Mesodermal cell (in vitro differentiated cells): ENCODE measurements around the gene ARHGAP10.

Experiments used
- H3K27ac ChIP-seq: 2 replicates; pipeline ENCODE4 v1.7.0; 2013; ENCODE audit warnings: mild to moderate bottlenecking, low read depth, low read length, moderate library complexity; ENCODE audit not compliant: severe bottlenecking
- H3K36me3 ChIP-seq: 2 replicates; pipeline ENCODE4 v1.7.1; 2013; ENCODE audit warnings: mild to moderate bottlenecking, low read length, moderate library complexity; ENCODE audit not compliant: control insufficient read depth, insufficient read depth
- H3K4me1 ChIP-seq: one replicate; pipeline ENCODE4 v1.7.1; 2013; ENCODE audit warnings: mild to moderate bottlenecking, low read length; ENCODE audit not compliant: insufficient read depth, control insufficient read depth, poor library complexity, severe bottlenecking
- H3K4me3 ChIP-seq: 2 replicates; pipeline ENCODE4 v1.7.0; 2013; ENCODE audit warnings: low read length, control low read depth, mild to moderate bottlenecking; ENCODE audit not compliant: insufficient read depth, poor library complexity, severe bottlenecking; ENCODE audit errors: extremely low read depth
- H3K9me3 ChIP-seq: 2 replicates; pipeline ENCODE4 v1.7.1; 2013; ENCODE audit warnings: mild to moderate bottlenecking, low read length, moderate library complexity; ENCODE audit not compliant: control insufficient read depth
- WGBS, 2 experiments: methylation state at CpG; one replicate each; pipeline ENCODE4 v1.1.5; 2013; ENCODE audit warnings: missing lambda C conversion rate in 2 of 2; ENCODE audit not compliant: insufficient coverage in 2 of 2; 5-methylcytosine and 5-hydroxymethylcytosine counted together

Gene ARHGAP10

GRCh38 chr4:148056879-148057278, 325.0 kb downstream of the ARHGAP10 start:
- H3K4me1 ChIP-seq, result peaks cover 7% of the 10 kb centered on the region
- peaks cover 3% of the 10 kb centered on the region for H3K36me3 ChIP-seq
- no peak overlapping the region for H3K4me3 ChIP-seq
- no peaks in the 10 kb centered on the region for H3K9me3 ChIP-seq
- H3K27ac ChIP-seq, result no peak overlapping the region
- WGBS, 2 experiments, result 57 to 78% methylated on average over 3 to 4 of the region's 6 CpGs

GRCh38 chr4:148057516-148057915, 325.6 kb downstream of the ARHGAP10 start:
- no peak overlapping the region for H3K4me3 ChIP-seq
- 95% methylated on average over 2 to 3 of the region's 5 CpGs for WGBS, 2 experiments

GRCh38 chr4:148057984-148058859, 326.3 kb downstream of the ARHGAP10 start:
- Histone ChIP-seq H3K27ac (no peak overlapping the region), H3K4me3 (no peak overlapping the region), H3K36me3 (peaks cover 2% of the 10 kb centered on the region), H3K9me3 (no peaks in the 10 kb centered on the region), H3K4me1 (peaks cover 7% of the 10 kb centered on the region)
- 91 to 94% methylated on average over 6 of the region's 14 CpGs for WGBS, 2 experiments

More at GRCh38 chr4:148057516-148057915, 325.6 kb downstream of the ARHGAP10 start:
- Histone ChIP-seq H3K27ac (no peak overlapping the region), H3K9me3 (no peaks in the 10 kb centered on the region), H3K4me1 (peaks cover 7% of the 10 kb centered on the region), H3K36me3 (peaks cover 3% of the 10 kb centered on the region)

GRCh38 chr4:148059617-148060180, 327.8 kb downstream of the ARHGAP10 start:
- Histone ChIP-seq H3K36me3 (peaks cover 2% of the 10 kb centered on the region), H3K4me1 (peaks cover 11% of the 10 kb centered on the region), H3K9me3 (no peaks in the 10 kb centered on the region), H3K27ac (no peak overlapping the region), H3K4me3 (no peak overlapping the region)
- 94 to 98% methylated on average over 7 to 8 of the region's 10 CpGs for WGBS, 2 experiments

GRCh38 chr4:148060264-148061140, 328.6 kb downstream of the ARHGAP10 start:
- peaks cover 3% of the 10 kb centered on the region for H3K36me3 ChIP-seq
- no peak overlapping the region for H3K4me3 ChIP-seq
- peaks cover 14% of the 10 kb centered on the region for H3K4me1 ChIP-seq
- H3K9me3 ChIP-seq, result no peaks in the 10 kb centered on the region
- 92 to 93% methylated on average over 6 to 7 of the region's 13 CpGs for WGBS, 2 experiments
- H3K27ac ChIP-seq, result no peak overlapping the region

- H3K4me3 ChIP-seq, result no peak overlapping the region
- H3K27ac ChIP-seq, result no peak overlapping the region
- H3K4me1 ChIP-seq, result peaks cover 14% of the 10 kb centered on the region
- no CpG with 5 or more reads among the region's 4 CpGs for WGBS, 2 experiments
- H3K36me3 ChIP-seq, result peaks cover 7% of the 10 kb centered on the region
- H3K9me3 ChIP-seq, result no peaks in the 10 kb centered on the region
Measured at GRCh38 chr4:148061141-148061481, 329.2 kb downstream of the ARHGAP10 start.

- H3K9me3 ChIP-seq, result no peaks in the 10 kb centered on the region
Measured at GRCh38 chr4:148061795-148062194, 329.9 kb downstream of the ARHGAP10 start.

GRCh38 chr4:148062301-148062950, 330.5 kb downstream of the ARHGAP10 start:
- peaks cover 14% of the 10 kb centered on the region for H3K4me1 ChIP-seq
- 91 to 95% methylated on average over 8 to 9 of the region's 10 CpGs for WGBS, 2 experiments
- peaks cover 11% of the 10 kb centered on the region for H3K36me3 ChIP-seq
- H3K4me3 ChIP-seq, result no peak overlapping the region
- H3K9me3 ChIP-seq, result no peaks in the 10 kb centered on the region
- no peak overlapping the region for H3K27ac ChIP-seq

More at GRCh38 chr4:148061795-148062194, 329.9 kb downstream of the ARHGAP10 start:
- H3K27ac ChIP-seq, result no peak overlapping the region
- H3K4me1 ChIP-seq, result peaks cover 14% of the 10 kb centered on the region
- H3K36me3 ChIP-seq, result peaks cover 11% of the 10 kb centered on the region
- WGBS, 2 experiments, result 76 to 77% methylated on average over 7 to 8 of the region's 8 CpGs
- H3K4me3 ChIP-seq, result no peak overlapping the region

GRCh38 chr4:148064451-148064850, 332.6 kb downstream of the ARHGAP10 start:
- Histone ChIP-seq H3K4me3 (no peak overlapping the region), H3K4me1 (peaks cover 6% of the 10 kb centered on the region), H3K27ac (no peak overlapping the region), H3K9me3 (no peaks in the 10 kb centered on the region), H3K36me3 (peaks cover 11% of the 10 kb centered on the region)
- WGBS, 2 experiments, result 95 to 97% methylated on average over 6 to 9 of the region's 9 CpGs

GRCh38 chr4:148065075-148065474, 333.2 kb downstream of the ARHGAP10 start:
- H3K4me1 ChIP-seq, result peaks cover 6% of the 10 kb centered on the region
- H3K27ac ChIP-seq, result no peak overlapping the region
- 63 to 84% methylated on average over 2 of the region's 5 CpGs for WGBS, 2 experiments
- H3K4me3 ChIP-seq, result no peak overlapping the region
- H3K9me3 ChIP-seq, result no peaks in the 10 kb centered on the region
- H3K36me3 ChIP-seq, result peaks cover 11% of the 10 kb centered on the region
